ENCODE data around the gene TRIL.

TRIL gene

GRCh38 chr7:28958235-28958979 lies at the start of gene TRIL:
Gene TRIL, minus strand, starts transcription at chr7:28958330. Its CDS starts 284 bp downstream, at chr7:28958046.
- in situ Hi-C loops (cut with HindIII; ENCODE audit: low sequenced_read_pairs), result no loop called here

GRCh38 chr7:29007127-29007526 lies 49.0 kb upstream of the TRIL start:
- in situ Hi-C loops (cut with HindIII; ENCODE audit: low sequenced_read_pairs), result no loop called here

DNA sequence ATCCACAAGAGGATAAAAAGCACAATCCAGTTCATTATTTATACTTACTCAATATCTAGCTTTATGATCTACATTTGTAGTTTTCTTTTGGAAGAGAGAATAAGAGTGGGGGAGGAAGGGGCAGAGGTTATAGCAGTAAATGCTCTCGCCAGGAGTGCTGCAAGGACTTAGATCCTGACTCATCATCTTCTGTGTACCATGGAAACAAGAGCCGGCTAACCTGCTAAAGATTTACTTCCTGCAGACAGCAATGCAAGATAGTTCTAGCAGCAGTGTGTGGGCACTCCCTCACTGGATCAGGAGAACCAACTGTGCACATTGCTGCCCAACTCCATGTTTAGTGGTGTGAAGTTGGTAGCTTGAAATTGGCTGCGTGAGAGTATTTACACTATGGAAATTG lies 47.7 kb upstream of the TRIL start:
- in situ Hi-C loops (cut with HindIII; ENCODE audit: low sequenced_read_pairs), result no loop called here

DNA sequence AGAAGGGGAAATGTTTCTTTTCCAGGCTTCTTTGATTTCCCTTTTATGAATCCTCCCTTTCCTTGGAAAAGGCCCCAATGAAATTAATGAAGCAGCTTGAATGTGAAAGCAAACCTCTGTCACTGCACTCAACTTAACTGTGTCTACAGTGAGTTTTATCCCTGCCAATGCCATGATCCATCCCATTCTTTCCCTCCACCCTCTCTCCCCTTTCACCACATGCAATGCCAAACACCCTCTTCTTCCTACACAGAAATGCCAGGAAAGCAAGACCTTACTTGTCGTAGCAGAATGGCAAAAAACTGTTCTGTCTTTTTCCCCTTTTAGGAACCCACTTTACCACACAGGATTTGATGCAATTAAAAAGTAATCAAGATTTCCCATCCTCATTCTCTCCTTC lies 47.3 kb upstream of the TRIL start:
- in situ Hi-C loops (cut with HindIII; ENCODE audit: low sequenced_read_pairs), result no loop called here

GRCh38 chr7:29003703-29004102 lies 45.6 kb upstream of the TRIL start:
- in situ Hi-C loops (cut with HindIII; ENCODE audit: low sequenced_read_pairs), result no loop called here

DNA sequence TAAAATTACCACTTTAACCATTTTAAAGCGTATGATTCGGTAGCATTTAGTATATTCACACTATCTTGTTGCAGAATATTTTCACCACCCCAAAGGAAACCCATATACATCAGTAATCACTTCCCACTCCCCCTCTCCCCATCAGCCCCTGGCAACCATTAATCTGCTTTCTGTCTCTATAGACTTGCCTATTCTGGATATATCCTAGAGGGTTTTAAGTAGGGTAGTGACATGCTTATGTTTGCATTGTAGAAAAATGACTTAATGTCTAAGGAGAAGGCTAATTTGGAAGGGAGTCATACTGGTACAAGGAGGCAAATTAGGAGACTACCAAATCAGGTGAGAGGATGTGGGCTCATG lies 42.6 kb upstream of the TRIL start:
- in situ Hi-C loops (cut with HindIII; ENCODE audit: low sequenced_read_pairs), result no loop called here

DNA sequence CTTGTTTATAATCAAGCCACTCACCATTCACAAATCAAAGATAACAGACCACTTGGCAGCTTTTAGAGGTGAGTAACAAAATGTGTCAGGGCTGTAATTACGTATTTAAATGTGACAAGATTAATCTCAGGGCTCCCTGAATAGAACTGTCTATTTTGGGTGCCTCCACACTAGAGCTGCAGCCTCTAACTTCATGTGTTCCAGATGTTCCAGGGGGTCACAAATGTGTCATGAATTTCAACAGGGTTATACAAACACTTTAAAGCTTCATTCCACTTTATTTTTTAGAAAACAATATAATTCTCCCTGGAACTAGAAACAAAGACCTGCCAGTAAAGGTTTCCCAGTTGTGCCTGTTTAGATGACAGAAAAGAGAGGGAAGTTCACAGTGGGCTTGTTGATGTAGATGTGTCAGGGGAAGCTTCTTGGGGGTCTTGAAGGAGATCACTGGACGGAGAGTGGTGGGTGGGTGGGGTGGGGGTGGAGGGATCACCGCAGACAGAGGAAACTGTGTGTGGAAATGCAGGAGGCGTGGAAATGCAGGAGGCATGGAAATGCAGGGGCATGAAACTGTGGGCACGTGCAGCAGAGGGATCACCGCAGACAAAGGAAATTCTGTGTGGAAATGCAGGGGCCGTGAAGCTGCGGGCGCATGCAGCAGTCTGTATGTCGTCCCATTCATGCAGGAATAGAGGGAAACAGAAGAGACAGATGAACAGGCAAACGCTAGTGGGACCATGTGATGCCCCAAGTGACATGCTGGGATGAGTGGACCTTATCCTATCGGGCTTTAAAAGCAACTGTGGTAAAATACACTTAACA lies 42.0 kb upstream of the TRIL start:
- in situ Hi-C loops (cut with HindIII; ENCODE audit: low sequenced_read_pairs), result no loop called here

GRCh38 chr7:28999427-28999826 lies 41.3 kb upstream of the TRIL start:
- in situ Hi-C loops (cut with HindIII; ENCODE audit: low sequenced_read_pairs), result no loop called here

- in situ Hi-C loops (cut with HindIII; ENCODE audit: low sequenced_read_pairs), result no loop called here
These were observed 40.0 kb upstream of the TRIL start for GRCh38 chr7:28998105-28998504.

GRCh38 chr7:28996836-28997235 lies 38.7 kb upstream of the TRIL start:
- in situ Hi-C loops (cut with HindIII; ENCODE audit: low sequenced_read_pairs), result no loop called here

GRCh38 chr7:28993371-28993770 lies 35.2 kb upstream of the TRIL start:
- in situ Hi-C loops (cut with HindIII; ENCODE audit: low sequenced_read_pairs), result no loop called here

GRCh38 chr7:28992798-28993197 lies 34.7 kb upstream of the TRIL start:
- in situ Hi-C loops (cut with HindIII; ENCODE audit: low sequenced_read_pairs), result no loop called here

- in situ Hi-C loops (cut with HindIII; ENCODE audit: low sequenced_read_pairs), result no loop called here
These were observed 32.2 kb upstream of the TRIL start for GRCh38 chr7:28990200-28990960.

DNA sequence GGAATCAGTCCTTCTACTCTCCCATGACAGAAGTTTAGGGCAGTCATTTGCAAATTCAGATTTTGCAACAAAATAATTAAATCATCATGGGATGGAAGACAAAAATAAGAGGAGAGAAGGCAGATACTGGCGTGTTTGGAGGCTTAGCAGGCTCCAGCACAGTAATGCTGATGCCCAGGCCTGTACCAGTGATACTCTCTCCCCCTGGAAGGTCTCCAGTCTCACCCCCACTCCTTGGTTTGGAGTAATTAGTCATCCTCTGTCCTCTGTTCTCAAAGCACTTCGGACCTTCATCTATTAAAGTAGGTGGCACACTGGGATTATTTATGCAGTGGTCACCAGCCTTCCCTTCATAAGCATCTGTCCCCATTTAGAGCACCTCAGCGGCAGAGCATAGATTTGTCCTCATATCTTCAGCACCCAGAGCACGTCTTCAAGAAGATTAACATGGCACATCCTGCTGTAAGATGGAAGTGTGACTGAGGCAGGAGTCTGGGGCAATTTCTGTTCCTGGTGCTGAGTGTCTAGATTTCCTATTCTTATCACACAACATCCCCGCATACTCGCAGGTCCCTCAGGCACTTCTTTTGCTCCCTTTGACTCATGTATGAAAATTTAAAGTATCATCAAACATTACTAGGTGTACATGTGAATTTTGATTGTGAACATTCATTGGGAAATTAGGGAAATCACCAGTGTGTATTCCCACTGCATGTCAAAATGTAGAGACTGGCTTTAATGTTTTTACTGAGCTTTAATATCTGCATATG lies 31.3 kb upstream of the TRIL start:
- in situ Hi-C loops (cut with HindIII; ENCODE audit: low sequenced_read_pairs), result no loop called here

- in situ Hi-C loops (cut with HindIII; ENCODE audit: low sequenced_read_pairs), result no loop called here
These were observed 30.7 kb upstream of the TRIL start for GRCh38 chr7:28988810-28989209.

- in situ Hi-C loops (cut with HindIII; ENCODE audit: low sequenced_read_pairs), result no loop called here
These were observed 30.0 kb upstream of the TRIL start for GRCh38 chr7:28988091-28988490.

DNA sequence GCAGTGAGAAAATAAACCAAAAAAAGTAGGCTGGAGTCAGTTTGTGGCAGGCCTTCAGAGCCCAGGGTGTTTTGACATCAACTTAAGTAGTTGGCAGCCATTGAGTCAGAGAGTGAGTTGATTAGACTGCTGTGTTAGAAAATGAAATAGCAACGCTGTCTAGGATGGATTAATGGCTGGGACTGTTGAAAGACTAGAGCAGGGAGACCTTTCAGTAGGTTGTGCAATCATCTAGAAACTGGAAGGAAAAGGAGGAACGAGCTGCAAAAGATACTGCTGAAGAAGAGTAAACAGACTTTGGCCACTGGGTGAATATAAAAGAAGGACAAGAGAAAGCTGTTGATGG lies 28.6 kb upstream of the TRIL start:
- in situ Hi-C loops (cut with HindIII; ENCODE audit: low sequenced_read_pairs), result no loop called here

DNA sequence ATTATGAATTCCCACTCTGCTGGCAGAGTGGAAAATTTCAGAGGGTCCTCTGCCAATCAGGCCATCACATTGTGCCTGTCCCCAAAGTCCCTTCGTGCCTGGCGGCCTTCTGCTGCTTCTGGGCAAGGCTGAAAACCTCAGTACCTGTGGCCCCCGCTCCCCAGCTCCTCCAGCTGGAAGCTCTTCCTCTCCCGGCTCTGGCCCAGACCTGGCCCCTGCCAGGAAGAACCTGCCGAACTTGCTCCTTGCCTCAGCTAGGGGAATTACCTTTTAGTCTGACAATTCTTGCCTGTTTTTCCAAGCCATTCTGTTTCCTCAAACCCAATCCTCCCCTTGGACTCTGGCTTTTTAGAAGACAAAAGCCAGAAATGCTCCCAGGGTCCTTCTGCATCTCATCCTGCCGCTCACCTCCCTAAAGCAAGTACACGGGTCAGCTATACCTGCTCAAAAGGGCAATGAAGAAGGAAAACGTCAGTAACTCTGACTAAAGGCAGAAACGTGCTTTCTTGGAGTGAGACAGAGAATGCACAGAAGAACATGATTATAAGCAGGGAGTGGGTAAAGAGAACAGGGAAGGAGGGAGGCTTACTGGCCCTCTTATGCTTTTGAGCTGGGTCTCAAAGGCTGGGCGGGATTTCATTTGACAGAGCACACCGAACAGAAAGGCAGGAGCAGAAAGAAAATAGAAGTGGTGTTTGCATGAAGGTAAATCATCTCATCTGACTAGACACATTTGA lies 28.1 kb upstream of the TRIL start:
- in situ Hi-C loops (cut with HindIII; ENCODE audit: low sequenced_read_pairs), result no loop called here

DNA sequence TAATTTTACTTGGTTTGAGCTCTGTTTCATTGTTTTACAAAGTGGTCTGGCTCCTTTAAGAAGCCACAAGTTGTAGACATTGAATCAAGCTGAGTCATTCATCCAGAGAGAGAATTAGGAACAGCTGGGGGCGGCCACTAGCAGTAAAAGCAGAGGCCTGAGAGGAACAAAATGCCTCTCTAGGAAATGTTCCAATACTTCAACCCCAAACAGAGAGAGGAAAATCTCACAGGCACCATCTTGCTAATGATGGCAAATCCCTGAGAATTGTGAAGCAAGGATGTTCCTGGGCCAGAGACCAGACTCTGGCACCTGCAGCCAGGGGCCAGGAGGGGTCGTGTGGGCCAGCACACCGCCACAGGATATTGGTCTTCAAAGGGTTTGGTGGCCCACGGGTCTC lies 26.5 kb upstream of the TRIL start:
- in situ Hi-C loops (cut with HindIII; ENCODE audit: low sequenced_read_pairs), result no loop called here

DNA sequence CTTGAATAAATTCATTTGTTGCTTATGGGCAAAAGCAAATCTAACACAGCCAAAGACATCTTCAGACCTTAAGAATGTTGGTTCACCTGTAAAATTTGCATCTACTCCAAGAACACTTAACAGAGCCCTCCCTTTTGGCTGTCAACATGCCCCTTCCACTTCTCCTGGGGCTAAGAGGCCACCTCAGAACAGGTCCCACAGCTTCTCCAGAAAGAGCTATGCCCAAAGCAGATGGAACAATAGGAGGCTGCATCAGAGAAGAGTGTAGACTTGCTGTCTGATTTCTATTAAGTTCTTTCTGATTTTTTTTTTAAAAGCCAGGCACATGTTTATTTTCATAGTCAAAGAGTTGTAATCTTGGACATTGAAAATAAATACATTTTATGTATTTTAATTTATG lies 26.1 kb upstream of the TRIL start:
- in situ Hi-C loops (cut with HindIII; ENCODE audit: low sequenced_read_pairs), result no loop called here

All from DLD1 (cell line).